H1 (cell line): Measurements from ENCODE around the gene ARHGEF7. TPM values are rescaled to one million over a fixed set of nuclear protein-coding genes. Genes with fewer than 3 reads are reported as not detected.
"Not testable (repeated sequence)": the region's sequence is repeated elsewhere in the genome, so short reads cannot be mapped to it uniquely, and the experiment has no call there.

ENCODE experiments used
- CTCF ChIA-PET: fragments of 300-600 bp; sonication (Branson Sonifier 250); formaldehyde crosslinking; loops from one replicate; lab custom pipeline; 2021; ENCODE audit not compliant: partially characterized antibody; lab: Charles Lee
- POLR2A ChIA-PET: fragments of 300-600 bp; sonication (Branson Sonifier 250); formaldehyde crosslinking; loops from one replicate; lab custom pipeline; 2021; ENCODE audit warnings: inconsistent platforms; ENCODE audit not compliant: partially characterized antibody; lab: Charles Lee
- DNase-seq, 2 experiments: peaks; one replicate each; pipeline versions ENCODE4 v3.0.0 to v3.0.0-alpha.2; 2010 to 2022; ENCODE audit warnings: low spot score in 2 of 2, low read depth in 1 of 2, mixed read lengths in 1 of 2
- FAIRE-seq: peaks from 2 replicates; lab custom pipeline; 2011; peaks lifted over from hg19 to GRCh38; lab: Jason Lieb, UNC
- H2AFZ ChIP-seq: 2 replicates; pipeline ENCODE4 v1.8.1; 2012; ENCODE audit warnings: low read length, inconsistent platforms
- H2AK5ac ChIP-seq: 2 replicates; pipeline ENCODE4 v1.6.1; 2013; ENCODE audit warnings: low read depth, low read length
- H2BK120ac ChIP-seq: replicated peaks from 2 replicates; pipeline ENCODE3; 2013; ENCODE audit warnings: low read depth, low read length, inconsistent platforms
- H2BK12ac ChIP-seq: 2 replicates; pipeline ENCODE4 v1.6.1; 2013; ENCODE audit warnings: low read depth, low read length
- H2BK15ac ChIP-seq: 2 replicates; pipeline ENCODE4 v1.6.1; 2013; ENCODE audit warnings: low read length
- H2BK20ac ChIP-seq: 2 replicates; pipeline ENCODE4 v1.6.1; 2013; ENCODE audit warnings: low read length
- H2BK5ac ChIP-seq: 2 replicates; pipeline ENCODE4 v1.6.1; 2013; ENCODE audit warnings: low read depth, low read length
- H3K14ac ChIP-seq: 2 replicates; pipeline ENCODE4 v1.6.1; 2013; ENCODE audit warnings: inconsistent platforms; ENCODE audit not compliant: insufficient read length
- H3K18ac ChIP-seq: 2 replicates; pipeline ENCODE4 v1.6.1; 2013; ENCODE audit warnings: low read length; ENCODE audit errors: extremely low read depth
- H3K23ac ChIP-seq: 2 replicates; pipeline ENCODE4 v1.6.1; 2013; ENCODE audit warnings: inconsistent platforms; ENCODE audit not compliant: insufficient read length
- H3K23me2 ChIP-seq: 2 replicates; pipeline ENCODE4 v1.6.1; 2013; ENCODE audit warnings: low read depth, low read length
- H3K27ac ChIP-seq: 2 replicates; pipeline ENCODE4 v1.6.1; 2011; ENCODE audit warnings: low read depth, low read length, inconsistent platforms
- H3K27me3 ChIP-seq, 4 experiments: replicated peaks in 1 of 4; 1 replicate in 1 of 4; 2 replicates in 3 of 4; pipeline versions ENCODE4 v1.6.1 to v1.8.1; 2011 to 2013; ENCODE audit warnings: low read length in 3 of 4, mild to moderate bottlenecking in 3 of 4, inconsistent platforms in 2 of 4, mixed read lengths in 2 of 4, moderate library complexity in 1 of 4; ENCODE audit not compliant: control insufficient read depth in 3 of 4, insufficient read depth in 3 of 4; ENCODE audit errors: extremely low read depth in 1 of 4
- H3K36me3 ChIP-seq, 4 experiments: 2 replicates each; pipeline versions ENCODE4 v1.6.1 to v1.8.1; 2011 to 2013; ENCODE audit warnings: mild to moderate bottlenecking in 4 of 4, low read length in 3 of 4, moderate library complexity in 2 of 4, control low read depth in 1 of 4, inconsistent platforms in 1 of 4; ENCODE audit not compliant: insufficient read depth in 4 of 4, control insufficient read depth in 2 of 4
- H3K4ac ChIP-seq: replicated peaks from 2 replicates; pipeline ENCODE3; 2013; ENCODE audit warnings: low read length, low read depth, mixed read lengths, inconsistent platforms; ENCODE audit not compliant: insufficient read length
- H3K4me1 ChIP-seq, 4 experiments: replicated peaks in 1 of 4; 1 replicate in 1 of 4; 2 replicates in 3 of 4; pipeline versions ENCODE4 v1.6.1 to v1.8.1; 2011 to 2013; ENCODE audit warnings: low read length in 3 of 4, inconsistent platforms in 2 of 4, mixed read lengths in 1 of 4; ENCODE audit not compliant: insufficient read depth in 4 of 4, control insufficient read depth in 3 of 4
- H3K4me2 ChIP-seq, 2 experiments: 2 replicates each; pipeline versions ENCODE4 v1.6.1 to v1.8.1; 2011 to 2013; ENCODE audit warnings: low read depth in 2 of 2, low read length in 2 of 2, control low read depth in 1 of 2, inconsistent platforms in 1 of 2, mild to moderate bottlenecking in 1 of 2; ENCODE audit not compliant: insufficient read depth in 1 of 2
- H3K4me3 ChIP-seq, 4 experiments: fragments of 200-600, 300-600 bp in 1 of 4; sonication (generic), shearing (Covaris generic), sonication (Bioruptor Twin) in 1 of 4; 2 replicates each; pipeline versions ENCODE4 v1.5.1 to v1.8.1; 2011 to 2016; ENCODE audit warnings: low read length in 4 of 4, low read depth in 3 of 4, control low read depth in 2 of 4, inconsistent platforms in 2 of 4, mild to moderate bottlenecking in 2 of 4, mixed read lengths in 1 of 4, moderate library complexity in 1 of 4; ENCODE audit not compliant: insufficient read depth in 2 of 4; ENCODE audit errors: extremely low read depth in 1 of 4
- H3K56ac ChIP-seq: replicated peaks from 2 replicates; pipeline ENCODE3; 2013; ENCODE audit warnings: low read depth, mild to moderate bottlenecking, mixed read lengths, low read length, inconsistent platforms; ENCODE audit not compliant: insufficient read length
- H3K79me1 ChIP-seq: 2 replicates; pipeline ENCODE4 v1.6.1; 2013; ENCODE audit warnings: low read depth, low read length, control low read depth
- H3K79me2 ChIP-seq, 2 experiments: 2 replicates each; pipeline versions ENCODE4 v1.6.1 to v1.8.1; 2012 to 2013; ENCODE audit warnings: low read length in 2 of 2, mild to moderate bottlenecking in 2 of 2, inconsistent platforms in 1 of 2; ENCODE audit not compliant: insufficient read depth in 2 of 2, control insufficient read depth in 1 of 2
- H3K9ac ChIP-seq, 4 experiments: replicated peaks in 1 of 4; 1 replicate in 1 of 4; 2 replicates in 3 of 4; pipeline versions ENCODE4 v1.6.1 to v1.8.1; 2011 to 2013; ENCODE audit warnings: low read depth in 3 of 4, low read length in 3 of 4, control low read depth in 2 of 4, mild to moderate bottlenecking in 2 of 4, moderate library complexity in 2 of 4, inconsistent platforms in 1 of 4; ENCODE audit errors: extremely low read depth in 1 of 4
- H3K9me3 ChIP-seq, 2 experiments: 2 replicates each; pipeline versions ENCODE4 v1.6.1 to v1.8.1; 2012 to 2013; ENCODE audit warnings: mild to moderate bottlenecking in 2 of 2, moderate library complexity in 2 of 2, control low read depth in 1 of 2, inconsistent platforms in 1 of 2, low read depth in 1 of 2, low read length in 1 of 2, mixed read lengths in 1 of 2; ENCODE audit not compliant: insufficient read depth in 2 of 2
- H4K20me1 ChIP-seq, 2 experiments: replicated peaks in 1 of 2; 2 replicates each; pipeline versions ENCODE3 to v1.8.1; 2011 to 2013; ENCODE audit warnings: inconsistent platforms in 2 of 2, low read length in 2 of 2, mild to moderate bottlenecking in 1 of 2; ENCODE audit not compliant: insufficient read depth in 2 of 2, control insufficient read depth in 1 of 2
- H4K5ac ChIP-seq: 2 replicates; pipeline ENCODE4 v1.6.1; 2013; ENCODE audit warnings: low read length, low read depth, mixed read lengths, inconsistent platforms; ENCODE audit not compliant: insufficient read length
- H4K8ac ChIP-seq: 2 replicates; pipeline ENCODE4 v1.8.0; 2013; ENCODE audit warnings: mild to moderate bottlenecking, moderate library complexity, low read length, inconsistent platforms; ENCODE audit not compliant: insufficient read depth; ENCODE audit errors: extremely low read depth
- H4K91ac ChIP-seq: replicated peaks from 2 replicates; pipeline ENCODE3; 2013; ENCODE audit warnings: low read length, mixed read lengths, inconsistent platforms; ENCODE audit not compliant: insufficient read length
- WGBS, 2 experiments: shearing (Covaris generic) in 1 of 2; methylation state at CpG; one replicate each; pipeline versions ENCODE4 v1.1.6 to v1.1.7; 2013 to 2015; ENCODE audit warnings: low lambda C conversion rate in 2 of 2, mixed read lengths in 2 of 2, inconsistent platforms in 1 of 2, low coverage in 1 of 2, missing lambda C conversion rate in 1 of 2; ENCODE audit not compliant: insufficient replicate concordance in 2 of 2, insufficient coverage in 1 of 2, insufficient read length in 1 of 2; ENCODE audit errors: extremely low coverage in 1 of 2, missing lambda C conversion rate in 1 of 2; 5-methylcytosine and 5-hydroxymethylcytosine counted together
- polyA plus RNA-seq, 7 experiments: library from polyadenylated mRNA; depleted of rRNA in 3 of 7; stranded (reverse) in 5 of 7; unstranded in 2 of 7; fragments of >200 nt in 5 of 7; fragments of 200-250 nt in 2 of 7; gene quantifications; 1 replicate in 5 of 7; 2 replicates in 1 of 7; 4 replicates in 1 of 7; pipeline versions ENCODE4 v1.2.1 to v1.2.3, GENCODE V29; 2011 to 2013; ENCODE audit warnings: missing spikeins in 2 of 7, mixed read lengths in 2 of 7
- total RNA-seq: library from RNA; stranded (reverse); fragmentation: NEBNext Ultra II Directional; extraction: Animal tissue kit (Norgen Biotek cat#: 25700); gene quantifications from 2 replicates; pipeline ENCODE4 v1.2.1, GENCODE V29; 2021

Gene ARHGEF7
- total and polyA plus RNA-seq, 2 of the 8 experiments (the other 6 are each of a cell fraction or from before 2014, with no cell fraction given): 26.2 to 56.5 TPM

DNA sequence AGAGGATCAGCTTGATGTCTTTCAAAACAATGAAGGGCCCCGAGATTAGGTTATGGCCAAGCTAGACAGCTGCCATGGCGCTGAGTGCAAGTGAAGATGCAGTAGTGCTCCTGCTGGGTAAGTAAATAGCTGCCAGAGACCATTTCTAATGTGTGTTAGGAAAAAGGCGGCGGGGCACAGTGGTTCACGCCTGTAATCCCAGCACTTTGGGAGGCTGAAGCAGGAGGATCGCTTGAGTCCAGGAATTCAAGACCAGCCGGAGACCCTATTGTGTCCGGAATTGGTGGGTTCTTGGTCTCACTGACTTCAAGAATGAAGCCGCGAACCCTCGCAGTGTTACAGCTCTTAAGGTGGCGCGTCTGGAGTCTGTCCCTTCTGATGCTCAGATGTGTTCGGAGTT is 32.3 kb upstream of the ARHGEF7 start:
- WGBS, 2 experiments: 91% methylated on average over 14 of the region's 14 CpGs; no CpG with 5 or more reads in 1 of the 2 experiments
- H3K4me2 ChIP-seq, H4K8ac ChIP-seq, H3K14ac ChIP-seq, H2BK12ac ChIP-seq, H3K79me2 ChIP-seq, H3K79me1 ChIP-seq, H2BK120ac ChIP-seq, H3K4me3 ChIP-seq, H3K23me2 ChIP-seq, H3K9me3 ChIP-seq, H3K4me1 ChIP-seq, DNase-seq, H3K27me3 ChIP-seq, H2BK5ac ChIP-seq, H3K56ac ChIP-seq, H4K5ac ChIP-seq, H3K4ac ChIP-seq, H4K20me1 ChIP-seq, H3K36me3 ChIP-seq, H3K23ac ChIP-seq, H2AK5ac ChIP-seq, H2BK15ac ChIP-seq, H3K27ac ChIP-seq, H3K18ac ChIP-seq, POLR2A ChIA-PET, H3K9ac ChIP-seq, H2BK20ac ChIP-seq, H2AFZ ChIP-seq, H4K91ac ChIP-seq, FAIRE-seq: not testable (repeated sequence)
- CTCF ChIA-PET: interaction anchor here (11.1 kb wide), 1 partner anchor 15 kb away, joined by 88 read pairs; no protein-coding TSS in a partner anchor

DNA sequence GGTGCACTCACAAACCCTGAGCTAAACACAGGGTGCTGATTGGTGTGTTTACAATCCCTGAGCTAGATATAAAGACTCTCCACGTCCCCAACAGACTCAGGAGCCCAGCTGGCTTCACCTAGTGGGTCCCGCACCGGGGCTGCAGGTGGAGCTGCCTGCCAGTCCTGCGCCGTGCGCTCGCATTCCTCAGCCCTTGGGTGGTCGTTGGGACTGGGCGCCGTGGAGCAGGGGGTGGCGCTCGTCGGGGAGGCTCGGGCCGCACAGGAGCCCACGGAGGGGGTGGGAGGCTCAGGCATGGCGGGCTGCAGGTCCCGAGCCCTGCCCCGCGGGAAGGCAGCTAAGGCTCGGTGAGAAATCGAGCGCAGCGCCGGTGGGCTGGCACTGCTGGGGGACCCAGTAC is 31.4 kb upstream of the ARHGEF7 start:
- CTCF ChIA-PET: interaction anchor here (1.4 to 11.1 kb wide), 2 partner anchors 10 to 16 kb away, joined by 3 to 88 read pairs; no protein-coding TSS in a partner anchor
- H3K4ac ChIP-seq, H3K56ac ChIP-seq, H2AK5ac ChIP-seq, H3K36me3 ChIP-seq, H2BK20ac ChIP-seq, H3K4me3 ChIP-seq, H3K27ac ChIP-seq, H4K5ac ChIP-seq, H2AFZ ChIP-seq, H3K79me1 ChIP-seq, H3K23ac ChIP-seq, H3K23me2 ChIP-seq, H2BK120ac ChIP-seq, H4K8ac ChIP-seq, H3K27me3 ChIP-seq, H4K20me1 ChIP-seq, POLR2A ChIA-PET, H3K4me1 ChIP-seq, H3K4me2 ChIP-seq, H3K79me2 ChIP-seq, H3K9me3 ChIP-seq, H4K91ac ChIP-seq, H2BK15ac ChIP-seq, H3K18ac ChIP-seq, FAIRE-seq, DNase-seq, H3K14ac ChIP-seq, H2BK12ac ChIP-seq, H3K9ac ChIP-seq, H2BK5ac ChIP-seq: not testable (repeated sequence)
- WGBS, 2 experiments: no CpG with 5 or more reads among the region's 25 CpGs
